Aorta (tissue), 5 donors: ENCODE results near the gene MPP2. TPM values are rescaled to one million over a fixed set of nuclear protein-coding genes. Genes with fewer than 3 reads are reported as not detected.
"Not testable (repeated sequence)": the region's sequence is repeated elsewhere in the genome, so short reads cannot be mapped to it uniquely, and the experiment has no call there.

Experiments used
- ATAC-seq: fragments of 200-7000 bp; cut with Tn5 transposase; one replicate; pipeline ENCODE4 v1.9.1; 2022; ENCODE audit warnings: moderate library complexity; ENCODE audit not compliant: low FRiP score
- DNase-seq, 2 donors: peaks; one replicate each; pipeline ENCODE4 v3.0.0-alpha.2; 2020
- H3K27ac ChIP-seq, 2 donors: one replicate each; pipeline ENCODE4 v1.5.1; 2013; ENCODE audit warnings: low read length in 2 of 2, mild to moderate bottlenecking in 2 of 2, moderate library complexity in 2 of 2, control low read depth in 1 of 2, inconsistent platforms in 1 of 2, low read depth in 1 of 2
- H3K27me3 ChIP-seq, 2 donors: one replicate each; pipeline ENCODE4 v1.6.1; 2013; ENCODE audit warnings: control low read depth in 1 of 2, low read length in 1 of 2, mild to moderate bottlenecking in 1 of 2, moderate library complexity in 1 of 2; ENCODE audit not compliant: insufficient read depth in 2 of 2, control insufficient read depth in 1 of 2
- H3K36me3 ChIP-seq, 2 donors: one replicate each; pipeline ENCODE4 v1.6.1; 2013; ENCODE audit warnings: control low read depth in 1 of 2, low read length in 1 of 2, mild to moderate bottlenecking in 1 of 2; ENCODE audit not compliant: insufficient read depth in 2 of 2, control insufficient read depth in 1 of 2
- H3K4me1 ChIP-seq, 2 donors: one replicate each; pipeline ENCODE4 v1.6.1; 2013; ENCODE audit warnings: low read length in 2 of 2, control low read depth in 1 of 2, mild to moderate bottlenecking in 1 of 2, moderate library complexity in 1 of 2; ENCODE audit not compliant: insufficient read depth in 2 of 2, control insufficient read depth in 1 of 2
- H3K4me3 ChIP-seq, 2 donors: one replicate each; pipeline ENCODE4 v1.5.1; 2013; ENCODE audit warnings: low read length in 2 of 2, control low read depth in 1 of 2, mild to moderate bottlenecking in 1 of 2
- H3K9me3 ChIP-seq: one replicate; pipeline ENCODE4 v1.6.1; 2013; ENCODE audit warnings: mild to moderate bottlenecking, low read length; ENCODE audit not compliant: control insufficient read depth
- WGBS, 2 donors: extraction: QIAGEN DNeasy Blood & Tissue Kit; methylation state at CpG; one replicate each; pipeline ENCODE4 v1.1.7; 2013; 5-methylcytosine and 5-hydroxymethylcytosine counted together
- intact Hi-C, 2 donors: fragments of 100-400 bp; cut with DNase I; formaldehyde crosslinking; loops; one replicate each; pipeline versions ENCODE4 v1.14.2 to v1.15.0; 2022
- polyA plus RNA-seq, 2 donors: library from polyadenylated mRNA; stranded (reverse); fragments of 200-250 nt; gene quantifications; one replicate each; pipeline ENCODE4 v1.2.3, GENCODE V29; 2013
- total RNA-seq, 2 donors: library from RNA; stranded (reverse); fragmentation: NEBNext Ultra II Directional; extraction: Animal tissue kit (Norgen Biotek cat#: 25700); gene quantifications; one replicate each; pipeline ENCODE4 v1.2.1, GENCODE V29; 2021
- donor health status: healthy with polysubstance abuse.
- donor health status: Bipolar disorder and iron deficiency.
- donor health status: DM: no; HTN: no; CAD: no.
- donor health status: DM: no; HTN: no; CAD: no.
- donor health status: DM: yes; HTN: yes; CAD: no.

The MPP2 gene
- total and polyA plus RNA-seq, 4 donors = 1.4 to 14.2 (median 8.5) TPM

DNA sequence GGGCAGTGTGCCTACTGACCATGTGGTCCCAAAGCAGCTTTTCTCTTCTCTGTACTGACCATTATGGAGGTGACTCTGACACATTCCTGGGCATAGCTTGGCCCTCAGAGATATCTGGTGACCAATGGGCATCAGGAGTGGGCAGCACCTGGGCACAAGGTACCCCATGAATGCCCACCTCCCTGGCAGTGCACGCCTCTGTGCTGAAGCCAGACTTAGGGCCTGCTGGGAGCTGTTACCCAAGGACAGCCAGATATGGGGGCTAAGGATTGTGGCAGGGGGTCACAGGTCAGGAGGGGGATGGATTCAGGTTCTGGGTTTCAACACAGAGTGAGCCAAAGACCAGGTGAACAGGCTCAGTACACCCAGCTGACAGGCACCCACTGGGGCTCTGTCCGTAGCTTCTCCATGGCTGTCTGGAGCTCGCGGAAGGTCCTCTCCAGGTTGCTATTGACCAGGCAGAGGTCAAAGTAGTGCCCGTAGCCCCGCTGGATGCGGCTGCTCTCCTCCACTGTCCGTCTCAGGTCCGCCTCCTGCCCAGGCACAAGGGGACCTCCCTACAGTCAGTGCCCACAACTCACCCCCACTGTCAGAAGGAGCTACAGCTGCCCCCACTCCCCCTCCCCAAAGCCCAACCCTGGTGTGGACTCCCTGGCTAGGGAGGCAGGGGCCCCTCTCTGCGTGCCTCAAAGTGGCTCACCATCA lies 29.7 kb downstream of the MPP2 start:
- Histone ChIP-seq H3K4me1 (no peaks in the 10 kb centered on the region), H3K4me3 (no peak overlapping the region), H3K27me3 (no peaks in the 10 kb centered on the region), H3K36me3 (peaks cover 0 to 5% of the 10 kb centered on the region in 2 donors), H3K9me3 (no peaks in the 10 kb centered on the region), H3K27ac (no peak overlapping the region)
- ATAC-seq = no peak
- intact Hi-C loops = loop anchor here in 1 of 2 donors (10.0 kb wide), 1 partner anchor 117 kb away; no protein-coding TSS in a partner anchor
- no peak for DNase-seq
- whole genome bisulfite sequencing, 2 donors = 93 to 95% methylated on average over 9 to 10 of the region's 10 CpGs

GRCh38 chr17:43877031-43877430 lies 30.3 kb downstream of the MPP2 start:
- intact Hi-C loops = loop anchor here in 1 of 2 donors (10.0 kb wide), 1 partner anchor 118 kb away; no protein-coding TSS in a partner anchor
- no peak for ATAC-seq
- peaks cover 0 to 2% of the 10 kb centered on the region in 2 donors for H3K36me3 ChIP-seq
- no peak overlapping the region for H3K4me3 ChIP-seq
- no peaks in the 10 kb centered on the region for H3K27me3 ChIP-seq
- 81 to 87% methylated on average over 7 of the region's 7 CpGs for WGBS, 2 donors
- H3K4me1 ChIP-seq = no peaks in the 10 kb centered on the region
- no peak for DNase-seq
- no peak overlapping the region for H3K27ac ChIP-seq
- H3K9me3 ChIP-seq = no peaks in the 10 kb centered on the region

GRCh38 chr17:43875476-43876147 lies 31.7 kb downstream of the MPP2 start:
- H3K27ac ChIP-seq = no peak overlapping the region
- H3K4me1 ChIP-seq = no peaks in the 10 kb centered on the region
- no peak for ATAC-seq

GRCh38 chr17:43874293-43874692 lies 33.0 kb downstream of the MPP2 start:
- DNase-seq = no peak
- WGBS, 2 donors = 64 to 69% methylated on average over 3 of the region's 3 CpGs
- no peak for ATAC-seq
- no peak overlapping the region for H3K27ac ChIP-seq
- no peak overlapping the region for H3K4me3 ChIP-seq
- H3K27me3 ChIP-seq = no peaks in the 10 kb centered on the region
- H3K9me3 ChIP-seq = no peaks in the 10 kb centered on the region
- no peaks in the 10 kb centered on the region for H3K36me3 ChIP-seq
- no peaks in the 10 kb centered on the region for H3K4me1 ChIP-seq
- intact Hi-C loops = loop anchor here in 1 of 2 donors (10.0 kb wide), 1 partner anchor 121 kb away; no protein-coding TSS in a partner anchor

More at GRCh38 chr17:43875476-43876147, 31.7 kb downstream of the MPP2 start:
- WGBS, 2 donors = 89 to 94% methylated on average over 3 of the region's 3 CpGs
- intact Hi-C loops = loop anchor here in 1 of 2 donors (10.0 kb wide), 1 partner anchor 119 kb away; no protein-coding TSS in a partner anchor
- Histone ChIP-seq H3K36me3 (no peaks in the 10 kb centered on the region), H3K4me3 (no peak overlapping the region), H3K27me3 (no peaks in the 10 kb centered on the region), H3K9me3 (no peaks in the 10 kb centered on the region)
- DNase-seq = no peak

- Histone ChIP-seq H3K4me1 (no peaks in the 10 kb centered on the region), H3K36me3 (no peaks in the 10 kb centered on the region), H3K27ac (no peak overlapping the region), H3K4me3 (no peak overlapping the region), H3K27me3 (no peaks in the 10 kb centered on the region), H3K9me3 (no peaks in the 10 kb centered on the region)
- DNase-seq (no peak), ATAC-seq (no peak)
- WGBS, 2 donors = 66 to 67% methylated on average over 6 of the region's 6 CpGs
- intact Hi-C loops = loop anchor here in 1 of 2 donors (10.0 kb wide), 1 partner anchor 121 kb away; no protein-coding TSS in a partner anchor
Observed at GRCh38 chr17:43873815-43874214, 33.5 kb downstream of the MPP2 start.

- WGBS, 2 donors = 61 to 68% methylated on average over 5 of the region's 5 CpGs
- intact Hi-C loops = loop anchor here in 1 of 2 donors (10.0 kb wide), 1 partner anchor 122 kb away; no protein-coding TSS in a partner anchor
- ATAC-seq (no peak), DNase-seq (no peak)
- no peaks in the 10 kb centered on the region for H3K36me3 ChIP-seq
- no peak overlapping the region for H3K4me3 ChIP-seq
- no peaks in the 10 kb centered on the region for H3K4me1 ChIP-seq
- no peaks in the 10 kb centered on the region for H3K9me3 ChIP-seq
- H3K27ac ChIP-seq = no peak overlapping the region
- H3K27me3 ChIP-seq = no peaks in the 10 kb centered on the region
Observed at GRCh38 chr17:43873091-43873490, 34.2 kb downstream of the MPP2 start.

DNA sequence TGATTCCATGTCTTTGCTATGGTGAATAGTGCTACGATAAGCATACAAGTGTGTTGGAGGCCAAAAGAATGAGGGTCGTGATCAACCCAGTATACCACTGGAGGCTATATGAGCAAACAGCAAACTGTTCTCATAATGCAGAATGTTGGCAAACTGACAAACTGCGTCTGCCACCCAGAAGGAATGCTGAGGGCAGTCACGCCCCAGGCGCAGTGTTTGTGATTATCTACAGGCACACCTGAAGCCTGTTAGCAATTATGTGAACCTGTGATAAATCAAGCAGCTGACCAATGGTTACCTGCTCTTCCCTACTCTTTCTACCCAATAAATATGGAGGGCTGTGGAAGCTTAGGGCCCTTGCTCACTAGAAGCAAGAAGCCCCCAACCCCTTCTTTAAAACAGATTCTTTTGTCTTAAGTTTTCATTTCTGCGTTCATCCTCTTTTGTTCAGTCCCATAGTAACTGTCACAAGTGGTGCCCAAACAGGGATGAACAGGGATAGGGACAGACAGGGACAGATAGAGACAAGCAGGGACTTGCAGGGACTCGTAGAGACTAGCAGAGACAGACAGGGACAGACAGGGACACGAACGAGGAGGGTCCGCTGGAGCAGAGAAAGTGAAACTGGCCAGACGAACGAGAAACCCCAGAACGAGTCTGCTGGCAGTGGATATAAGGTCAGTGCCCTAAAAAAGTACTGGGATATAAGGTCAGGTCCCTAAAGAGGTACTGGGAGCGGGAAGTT lies 35.2 kb downstream of the MPP2 start:
- ATAC-seq (no peak), DNase-seq (no peak)
- 61% methylated on average over 14 of the region's 14 CpGs for WGBS, 2 donors
- intact Hi-C loops = loop anchor here in 1 of 2 donors (10.0 kb wide), 1 partner anchor 123 kb away; no protein-coding TSS in a partner anchor
- Histone ChIP-seq H3K9me3 (no peaks in the 10 kb centered on the region), H3K27me3 (no peaks in the 10 kb centered on the region), H3K27ac (no peak overlapping the region), H3K4me1 (no peaks in the 10 kb centered on the region), H3K36me3 (no peaks in the 10 kb centered on the region), H3K4me3 (no peak overlapping the region)

- intact Hi-C loops, H3K27ac ChIP-seq, H3K9me3 ChIP-seq, H3K4me1 ChIP-seq, H3K36me3 ChIP-seq, H3K4me3 ChIP-seq, H3K27me3 ChIP-seq, ATAC-seq, DNase-seq: not testable (repeated sequence)
- WGBS, 2 donors = 73 to 85% methylated on average over 6 of the region's 6 CpGs
Observed at GRCh38 chr17:43869031-43869430, 38.3 kb downstream of the MPP2 start.
